Esophagus mucosa (tissue), 1 donor: ENCODE measurements around the gene NPHP1. TPM values are rescaled to one million over a fixed set of nuclear protein-coding genes. Genes with fewer than 3 reads are reported as not detected.
"Not testable (repeated sequence)": the region's sequence is repeated elsewhere in the genome, so short reads cannot be mapped to it uniquely, and the experiment has no call there.

Source experiments
- ATAC-seq: fragments of 200-7000 bp; cut with Tn5 transposase; one replicate; pipeline ENCODE4 v1.9.1; 2020
- total RNA-seq: library from RNA; stranded (reverse); gene quantifications from one replicate; pipeline ENCODE4 v1.2.4, GENCODE V29; 2023
- donor health status: DM: yes; HTN: yes; CAD: no.

NPHP1 gene
- total RNA-seq, 1 donor from 2014 or later = 0.84 TPM

DNA sequence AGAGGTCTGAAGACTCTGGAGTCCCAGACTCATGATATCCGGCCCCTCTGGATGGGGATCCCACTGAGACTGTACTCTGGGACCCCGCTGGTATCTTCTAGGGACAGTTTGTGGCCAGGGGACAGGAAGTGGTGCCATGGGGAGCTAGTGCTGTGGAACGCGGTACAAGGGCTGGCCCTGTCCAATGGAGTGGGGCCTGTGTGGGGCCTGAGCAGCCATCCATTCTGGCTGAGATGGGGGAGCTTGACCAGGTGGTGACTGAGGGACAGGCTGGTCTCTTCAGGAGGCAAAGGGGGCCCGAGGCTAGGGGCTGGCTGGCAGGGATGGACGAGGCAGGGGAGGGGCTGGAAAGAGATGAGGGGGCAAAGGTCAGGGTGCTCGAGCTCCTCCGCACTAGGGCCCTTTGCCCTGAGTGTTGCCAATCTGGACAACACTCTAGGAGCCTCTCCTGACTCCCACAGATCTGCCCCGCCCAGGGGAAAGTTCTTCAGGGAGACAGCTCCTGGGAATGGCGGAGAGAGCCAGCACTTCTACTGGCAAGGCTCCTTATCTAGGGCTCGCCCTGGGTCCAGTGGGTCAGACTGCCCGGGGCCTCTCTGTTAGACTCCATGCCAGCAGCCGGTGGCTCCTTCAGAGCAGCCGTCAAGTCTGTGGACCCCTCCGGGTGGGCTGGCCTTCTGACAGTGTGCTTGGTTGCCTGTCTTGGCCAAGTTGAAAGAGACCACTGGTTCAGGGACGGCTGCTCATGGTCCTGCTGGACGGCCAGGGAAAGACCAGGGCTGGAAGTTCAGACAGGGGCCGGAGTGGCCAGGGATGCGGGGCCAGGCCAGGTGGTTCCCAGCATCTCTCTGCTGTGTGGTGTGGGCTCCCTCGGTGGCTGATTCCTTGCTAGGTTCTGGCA, 101.5 kb downstream of the NPHP1 start:
- ATAC-seq = no peak

DNA sequence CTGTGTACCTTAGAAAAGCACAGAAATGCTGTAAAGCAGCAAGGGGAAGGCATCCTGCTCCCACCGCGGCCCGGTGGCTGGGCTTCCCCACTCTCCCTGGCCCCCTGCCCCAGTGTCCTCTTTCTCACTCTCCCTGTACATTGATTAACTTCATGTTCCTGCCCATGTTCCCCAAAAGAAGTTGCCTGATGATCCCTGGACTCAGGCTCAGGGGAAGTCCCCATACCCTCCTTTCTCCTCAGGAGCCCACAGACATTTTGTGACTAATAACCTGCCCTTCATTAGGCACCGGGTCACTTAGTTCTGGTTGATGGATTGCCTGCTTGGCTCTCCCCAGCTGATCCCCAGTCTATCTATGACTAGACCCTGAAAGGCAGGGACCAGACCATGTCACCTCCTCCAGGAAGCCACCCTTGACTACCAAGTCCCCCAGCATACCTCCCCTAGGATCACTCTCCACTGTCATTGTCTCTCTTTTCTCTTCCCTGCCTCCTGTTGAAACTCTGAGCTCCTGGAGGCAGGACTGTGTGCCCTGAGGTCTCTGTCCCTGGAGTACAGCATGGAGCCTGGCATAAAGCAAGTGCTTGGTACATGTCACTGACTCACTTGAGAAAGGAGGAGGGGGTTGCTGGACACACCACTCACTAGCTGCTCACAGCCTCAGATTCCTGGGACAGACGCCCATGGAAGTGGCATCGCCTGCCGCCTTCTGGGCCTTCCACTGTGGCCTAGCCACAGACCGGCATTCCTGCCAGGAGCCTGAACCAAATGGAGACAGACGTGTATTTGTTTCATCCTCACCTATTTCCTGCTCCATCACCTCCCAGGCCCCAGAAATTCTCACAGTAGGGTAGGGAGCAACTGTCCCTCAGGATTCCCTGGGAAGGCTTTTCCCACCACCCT, 102.7 kb downstream of the NPHP1 start:
- ATAC-seq = peak; percentile 19

GRCh38 chr2:110101280-110101844, 103.5 kb downstream of the NPHP1 start:
- peak; percentile 80 for ATAC-seq

- ATAC-seq = not testable (repeated sequence)
Observed at GRCh38 chr2:110100880-110101279, 103.9 kb downstream of the NPHP1 start.

DNA sequence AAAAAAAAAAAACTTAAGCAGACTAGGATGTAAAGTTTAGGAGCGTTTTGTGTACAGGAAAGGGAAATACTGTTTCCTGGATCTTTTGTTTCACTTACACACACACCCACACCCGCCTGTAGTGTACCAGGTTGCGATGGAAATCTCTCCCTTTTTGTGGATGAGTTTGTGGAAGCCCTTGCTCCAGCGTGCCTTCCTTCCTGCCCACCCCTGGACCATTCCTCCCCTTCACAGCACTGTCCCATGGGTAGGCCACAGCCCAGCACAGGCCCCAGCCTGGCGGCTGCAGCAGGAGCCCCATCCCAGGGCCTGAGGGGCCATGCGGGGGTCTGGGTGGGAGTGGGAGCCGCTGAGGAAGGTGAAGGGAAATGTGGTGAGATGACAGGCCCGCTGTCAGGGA, 104.3 kb downstream of the NPHP1 start:
- no peak for ATAC-seq

DNA sequence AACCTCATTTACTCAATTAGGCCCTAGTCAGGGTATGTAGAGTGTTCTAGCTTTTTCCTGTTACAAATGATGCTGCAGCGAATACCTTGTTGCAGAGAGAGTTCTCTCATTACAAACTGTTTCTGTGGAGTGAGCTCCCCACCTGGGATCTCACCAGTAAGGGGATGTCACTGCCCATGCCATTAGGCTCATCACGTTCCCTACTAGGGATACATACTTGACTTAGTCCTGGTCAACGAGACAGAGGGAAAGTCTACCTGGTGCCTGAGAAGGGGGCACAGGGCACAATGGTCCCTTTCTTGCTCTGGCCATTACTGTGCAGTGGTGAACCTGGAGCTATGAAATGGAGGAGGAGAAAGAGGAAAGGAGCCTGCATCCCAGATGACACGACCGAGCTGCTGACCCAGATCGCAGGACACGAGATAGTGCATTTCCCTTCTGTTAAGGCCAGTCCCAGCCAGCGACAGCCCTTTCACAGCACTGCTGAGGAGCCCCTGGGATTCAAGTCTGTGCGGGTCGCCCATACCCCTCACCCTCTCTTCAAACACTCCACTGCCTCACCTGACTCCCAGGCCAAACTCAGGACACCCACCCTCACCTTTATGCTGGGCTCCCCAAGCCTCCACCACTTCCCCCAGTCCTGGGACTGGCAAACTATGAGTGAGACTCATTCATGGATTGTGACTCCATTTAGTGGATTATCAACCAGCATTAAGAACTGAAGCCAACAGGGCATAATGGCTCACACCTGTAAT, 105.2 kb downstream of the NPHP1 start:
- no peak for ATAC-seq

- no peak for ATAC-seq
Observed at GRCh38 chr2:110099038-110099425, 105.8 kb downstream of the NPHP1 start.

DNA sequence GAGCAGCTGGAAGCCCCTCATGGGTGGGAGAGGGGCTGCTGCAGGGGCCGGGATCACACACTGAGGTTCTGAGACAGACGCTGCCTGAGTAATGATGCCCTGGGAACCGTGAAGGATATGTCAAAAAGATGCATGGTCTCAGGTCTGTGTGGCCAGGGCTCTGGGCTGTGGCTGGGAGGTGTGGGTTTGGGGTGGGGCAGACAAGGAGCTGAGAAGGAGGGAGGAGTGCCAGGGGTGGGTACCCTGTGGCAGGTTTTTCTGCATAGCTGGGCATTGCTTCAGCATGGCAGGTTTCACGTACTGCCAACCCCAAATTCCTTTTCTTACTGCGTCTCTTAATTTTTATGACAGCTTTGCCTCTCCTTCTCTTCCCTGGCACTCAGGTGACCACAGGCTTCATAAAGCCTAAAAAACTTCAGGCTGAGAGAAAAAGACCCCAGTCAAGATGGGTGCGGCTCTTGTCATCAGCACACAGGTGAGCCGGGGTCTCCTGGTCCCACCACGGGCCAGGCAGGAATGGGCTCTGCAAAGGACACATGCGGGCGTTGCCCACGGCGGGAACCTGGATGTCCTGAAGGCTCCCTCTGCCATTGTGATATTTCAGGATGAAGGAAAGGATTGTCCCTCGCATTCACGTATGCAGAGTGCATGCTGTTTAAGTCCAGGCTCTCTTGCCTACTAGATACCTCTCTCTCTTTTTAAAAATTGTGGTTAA, 107.2 kb downstream of the NPHP1 start:
- peak; percentile 78 for ATAC-seq

DNA sequence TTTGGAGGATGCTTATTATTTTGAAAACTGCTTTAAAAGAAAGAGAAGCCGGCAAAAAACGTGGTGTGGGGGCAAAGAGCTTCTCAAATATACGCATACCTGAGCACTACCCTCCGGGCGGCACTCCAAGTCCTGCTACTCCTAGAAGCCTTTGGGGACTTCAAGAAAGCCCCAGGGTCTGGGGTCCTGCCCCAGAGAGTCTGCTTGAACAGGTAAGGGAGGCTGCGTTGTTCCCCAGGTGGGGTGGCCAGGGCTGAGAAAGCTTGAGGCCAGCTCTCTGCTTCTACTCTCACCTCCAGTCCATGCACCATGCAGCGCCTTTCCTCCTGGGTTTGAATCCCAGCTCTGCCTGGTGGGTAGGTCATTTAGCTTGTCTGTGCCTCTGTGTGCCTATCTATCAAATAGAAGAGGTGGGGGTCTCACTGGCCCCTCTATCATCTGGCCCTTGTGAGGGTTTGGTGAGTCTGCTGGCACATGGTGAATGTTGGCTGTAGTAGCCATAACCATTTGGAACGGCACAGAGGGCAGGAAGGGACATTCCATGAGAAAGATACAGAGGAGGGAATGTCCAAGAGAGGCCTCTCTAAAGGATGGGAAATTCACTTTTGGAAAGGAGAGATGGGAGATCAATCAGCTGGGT, 108.7 kb downstream of the NPHP1 start:
- ATAC-seq = no peak

DNA sequence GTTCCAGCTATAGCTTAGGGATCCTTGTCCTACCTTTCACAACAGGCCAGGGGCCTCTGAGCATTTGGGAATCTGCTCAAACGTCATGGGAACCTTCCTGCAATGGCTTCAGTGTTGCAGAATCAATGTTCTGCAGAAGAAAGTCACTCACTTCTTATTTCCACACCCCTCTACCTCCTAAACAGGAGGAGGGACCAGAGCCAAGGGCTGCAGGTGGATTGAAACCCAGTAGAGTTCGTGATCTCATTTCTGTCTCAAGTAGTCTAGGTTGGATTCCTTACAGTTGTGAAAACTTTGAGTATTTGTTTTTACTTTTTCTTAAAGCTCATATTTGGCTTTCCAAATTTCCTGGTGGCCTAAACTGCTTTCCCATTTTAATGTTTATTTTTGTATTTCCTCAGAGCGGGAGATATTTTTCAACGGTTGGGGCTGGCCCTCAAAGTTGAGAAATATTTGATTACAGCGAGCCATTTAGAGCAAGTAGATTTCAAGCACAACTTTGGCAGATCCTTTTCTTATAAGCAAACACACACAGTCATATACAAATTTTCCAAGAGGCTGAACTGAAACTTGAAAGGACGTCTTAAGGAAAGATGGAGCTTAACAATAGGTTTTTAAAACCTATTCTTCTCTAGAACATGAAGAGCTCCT, 109.8 kb downstream of the NPHP1 start:
- not testable (repeated sequence) for ATAC-seq

GRCh38 chr2:110093924-110094323, 110.9 kb downstream of the NPHP1 start:
- ATAC-seq = not testable (repeated sequence)

GRCh38 chr2:110090164-110090563, 114.6 kb downstream of the NPHP1 start:
- peak; percentile 71 for ATAC-seq

DNA sequence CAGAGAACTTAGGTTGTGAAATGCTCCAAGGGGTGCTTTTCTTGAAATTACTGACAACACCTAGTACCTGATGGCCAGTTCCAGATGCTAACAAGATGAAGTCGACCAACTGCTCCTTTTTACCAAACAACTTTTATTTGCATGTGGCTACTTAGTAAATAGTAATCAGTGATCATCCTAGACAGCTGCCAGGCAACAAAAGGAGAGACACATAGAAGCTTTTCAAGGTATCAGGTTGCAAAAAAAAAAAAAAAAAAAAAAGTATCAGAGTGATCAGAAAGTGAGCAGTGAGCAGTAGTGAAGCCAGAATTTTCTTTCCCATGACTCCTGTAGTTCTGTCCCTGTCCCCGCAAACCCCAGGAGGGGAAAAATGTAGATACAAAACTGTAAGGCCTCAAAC, 121.1 kb downstream of the NPHP1 start:
- not testable (repeated sequence) for ATAC-seq

GRCh38 chr2:110083162-110083561, 121.7 kb downstream of the NPHP1 start:
- not testable (repeated sequence) for ATAC-seq

- ATAC-seq = not testable (repeated sequence)
Observed at GRCh38 chr2:110078104-110078503, 126.7 kb downstream of the NPHP1 start.

DNA sequence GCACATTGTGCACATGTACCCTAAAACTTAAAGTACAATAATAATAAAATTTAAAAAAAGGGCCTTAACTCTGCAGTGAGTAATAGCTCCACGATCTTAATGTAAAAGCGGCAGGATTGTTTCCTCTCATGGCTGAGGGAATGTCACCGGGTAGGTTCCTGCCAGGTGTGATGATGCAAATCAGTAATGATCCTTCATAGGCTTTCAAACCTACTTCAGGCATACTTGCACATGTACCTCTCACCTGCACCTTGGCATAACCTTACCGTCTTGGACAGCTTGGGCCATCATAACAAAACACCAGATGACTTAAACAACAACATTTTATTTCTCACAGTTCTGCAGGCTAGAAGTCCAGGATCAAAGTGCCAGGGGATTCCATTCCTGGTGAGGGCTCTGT, 128.9 kb downstream of the NPHP1 start:
- ATAC-seq = not testable (repeated sequence)
